GM13977 (cell line): ENCODE measurements around the gene OR5M11.

Experiments
- DNase-seq: peaks from one replicate; pipeline ENCODE4 v3.0.0; 2012; ENCODE audit warnings: low spot score
- CTCF ChIP-seq: IDR thresholded peaks from 2 replicates; pipeline ENCODE4 v1.5.1; 2012; ENCODE audit warnings: mild to moderate bottlenecking, control low read depth; ENCODE audit not compliant: insufficient read depth; ENCODE audit errors: extremely low read depth, missing control alignments
- in situ Hi-C: fragments of 300-500 bp; cut with MboI; formaldehyde crosslinking; loops from one replicate; pipeline ENCODE4 v1.12.0; 2022; ENCODE audit warnings: low sequenced_read_pairs, low pct_unique_long_range_greater_than_20kb, mixed read lengths, inconsistent platforms; ENCODE audit not compliant: unreplicated experiment

Gene OR5M11

GRCh38 chr11:56495117-56495516, 47.9 kb downstream of the OR5M11 start:
- in situ Hi-C loops: no loop called here
- TF ChIP-seq CTCF: no peak

More at GRCh38 chr11:56495117-56495516, 47.9 kb downstream of the OR5M11 start:
- DNase-seq: no peak
